HCEC 1CT (cell line): ENCODE measurements around the gene KRR1.
"Not testable (repeated sequence)": the region's sequence is repeated elsewhere in the genome, so short reads cannot be mapped to it uniquely, and the experiment has no call there.

Experiments used
- DNase-seq: peaks from one replicate; pipeline ENCODE4 v3.0.0-alpha.2; 2017

The KRR1 gene

GRCh38 chr12:75522124-75522523, 10.7 kb upstream of the KRR1 start:
- DNase-seq, result not testable (repeated sequence)

- DNase-seq, result not testable (repeated sequence)
Observed at GRCh38 chr12:75521224-75521623, 9.8 kb upstream of the KRR1 start.

DNA sequence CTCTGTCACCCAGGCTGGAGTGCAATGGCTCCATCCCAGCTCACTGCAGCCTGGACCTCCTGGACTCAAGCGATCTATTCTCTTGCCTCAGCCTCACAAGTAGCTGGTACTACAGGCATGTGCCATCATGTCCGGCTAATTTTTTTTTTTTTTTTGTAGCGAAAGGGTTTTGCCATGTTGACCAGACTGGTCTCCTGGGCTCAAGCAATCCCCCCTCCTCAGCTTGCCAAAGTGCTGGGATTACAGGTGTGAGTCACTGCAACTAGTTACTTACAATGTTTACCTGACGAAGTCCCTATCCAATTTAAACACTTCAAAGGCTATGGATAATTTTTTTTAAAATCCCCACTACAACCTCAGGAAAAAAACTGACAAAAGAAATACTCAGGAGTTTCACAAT, 1.8 kb downstream of the KRR1 start:
- DNase-seq, result no peak

GRCh38 chr12:75508159-75508558, 3.2 kb downstream of the KRR1 start:
- DNase-seq, result no peak

- no peak for DNase-seq
Observed at GRCh38 chr12:75507086-75507485, 4.3 kb downstream of the KRR1 start.

GRCh38 chr12:75505706-75506312, 5.6 kb downstream of the KRR1 start:
- DNase-seq, result no peak

DNA sequence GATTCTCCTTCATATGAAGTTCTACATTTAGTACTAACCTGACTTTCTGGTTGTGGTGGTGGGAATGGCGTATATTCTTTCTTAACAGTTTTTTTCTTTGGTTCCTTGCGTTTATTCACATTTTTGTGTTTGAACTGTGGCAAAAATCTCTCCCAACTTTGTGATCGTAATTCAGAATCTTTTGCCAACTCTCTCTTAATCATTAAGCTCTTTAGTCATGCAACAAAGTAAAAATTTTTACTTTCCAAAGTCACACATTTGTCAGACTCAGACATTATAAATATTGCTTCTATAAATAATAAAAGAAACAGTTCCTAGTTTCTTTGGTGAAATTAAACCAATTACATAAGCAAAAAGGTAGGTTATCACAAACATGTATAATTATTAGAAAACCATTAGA, 7.5 kb downstream of the KRR1 start:
- DNase-seq, result no peak

DNA sequence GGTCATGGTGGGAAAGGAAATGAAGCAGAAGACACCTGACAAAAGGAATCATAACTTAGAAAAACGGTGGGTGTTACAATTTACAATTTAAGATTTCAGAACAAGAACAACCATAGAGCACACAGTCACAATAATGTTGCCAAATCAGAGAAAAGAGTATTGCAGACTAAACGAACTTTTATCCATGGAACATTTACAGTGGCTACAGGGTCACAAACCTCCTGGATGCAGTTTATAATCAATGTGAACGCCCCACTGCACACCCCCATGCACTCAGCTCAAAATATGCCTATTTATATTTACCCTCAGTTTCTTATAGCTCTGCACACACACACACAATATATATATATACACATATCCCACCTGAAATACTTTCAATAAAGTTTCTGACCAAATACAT, 8.0 kb downstream of the KRR1 start:
- DNase-seq, result no peak

GRCh38 chr12:75491169-75491568, 20.2 kb downstream of the KRR1 start:
- no peak for DNase-seq

- peak; percentile 54 for DNase-seq
Observed at GRCh38 chr12:75489613-75490210, 21.7 kb downstream of the KRR1 start.

DNA sequence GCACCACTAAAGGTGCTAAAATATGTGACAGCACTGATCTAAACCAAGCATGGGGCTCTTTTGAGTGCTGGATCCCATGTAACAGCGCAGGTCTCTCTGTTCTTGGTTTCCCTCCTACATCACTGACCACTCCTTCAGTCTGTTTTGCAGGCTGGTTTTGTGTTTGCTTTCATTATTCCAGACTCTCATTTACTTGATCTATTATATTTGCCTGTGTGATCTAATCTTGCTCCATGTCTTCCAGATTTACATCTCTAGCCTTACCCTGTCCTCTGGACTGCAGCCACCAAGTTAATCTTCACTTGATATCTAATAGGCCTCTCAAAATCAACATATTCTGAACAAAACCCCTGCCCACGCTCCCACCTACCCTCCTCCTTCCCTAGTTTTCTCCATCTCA, 22.2 kb downstream of the KRR1 start:
- DNase-seq, result no peak

DNA sequence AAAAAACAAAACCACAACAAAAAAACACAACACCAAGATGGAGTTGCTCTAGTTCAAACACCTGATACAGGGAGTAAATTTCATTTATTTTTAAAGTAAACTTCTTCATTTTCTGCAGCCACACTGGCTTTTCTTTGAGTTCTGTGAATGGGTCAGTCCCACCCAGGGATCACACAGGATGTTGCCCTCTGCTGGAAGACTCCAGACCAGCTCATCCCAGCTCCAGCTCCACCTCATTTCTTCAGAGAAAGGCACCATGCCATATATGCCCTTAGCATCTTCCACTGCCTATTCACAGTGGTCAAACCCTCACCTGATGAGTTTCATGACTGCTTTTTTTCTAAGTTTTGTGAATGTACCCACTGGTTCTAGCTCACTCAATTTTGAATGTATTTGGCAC, 22.9 kb downstream of the KRR1 start:
- DNase-seq, result peak; percentile 68

DNA sequence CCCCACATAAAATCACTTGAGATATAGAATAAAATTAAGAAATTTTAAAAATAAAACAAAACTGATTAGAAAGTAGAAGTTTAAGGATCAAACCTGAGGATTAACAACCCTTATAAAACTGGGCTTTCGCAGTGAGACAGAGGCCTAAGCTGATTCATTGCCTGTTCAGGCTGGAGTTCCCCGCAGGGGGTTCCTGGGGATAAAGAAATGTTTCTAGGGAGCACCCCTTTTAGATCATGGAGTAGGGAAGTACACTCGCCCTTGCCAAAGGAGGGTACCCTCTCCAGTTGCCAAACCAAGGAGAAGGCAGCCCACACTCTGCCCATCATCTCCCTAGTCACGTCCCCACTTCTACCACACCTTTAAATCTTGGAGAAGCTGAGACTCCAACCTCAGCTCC, 24.1 kb downstream of the KRR1 start:
- DNase-seq, result no peak

DNA sequence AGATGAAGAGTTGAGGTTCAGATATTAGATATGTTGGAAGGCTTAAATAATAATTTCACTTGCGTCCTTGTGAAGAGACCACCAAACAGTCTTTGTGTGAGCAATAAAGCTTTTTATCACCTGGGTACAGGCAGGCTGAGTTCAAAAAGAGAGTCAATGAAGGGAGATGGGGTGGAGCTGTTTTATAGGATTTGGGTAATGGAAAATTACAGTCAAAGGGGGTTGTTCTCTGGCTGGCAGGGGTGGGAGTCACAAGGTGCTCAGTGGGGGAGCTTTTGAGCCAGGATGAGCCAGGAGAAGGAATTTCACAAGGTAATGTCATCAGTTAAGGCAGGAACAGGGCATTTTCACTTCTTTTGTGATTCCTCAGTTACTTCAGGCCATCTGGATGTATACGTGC, 27.0 kb downstream of the KRR1 start:
- not testable (repeated sequence) for DNase-seq

DNA sequence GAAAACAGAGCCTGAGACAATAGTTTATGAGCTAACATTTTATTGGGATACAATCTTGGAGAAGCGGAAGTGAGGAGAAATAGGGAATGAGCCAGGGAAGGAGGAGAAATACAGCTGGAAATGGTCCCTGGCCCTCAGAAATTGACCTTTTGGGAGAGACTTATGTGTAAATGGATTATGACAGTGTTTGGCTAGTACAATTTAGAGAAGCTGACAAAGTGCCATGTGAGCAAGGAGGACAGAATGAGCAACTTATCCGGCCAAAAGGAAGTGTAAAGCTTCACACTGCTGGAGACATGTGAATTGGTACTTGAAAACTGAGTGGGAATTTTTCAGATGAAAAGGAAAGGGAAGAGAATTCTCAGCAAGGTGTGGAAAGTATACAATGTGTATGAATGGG, 28.0 kb downstream of the KRR1 start:
- DNase-seq, result peak; percentile 31

DNA sequence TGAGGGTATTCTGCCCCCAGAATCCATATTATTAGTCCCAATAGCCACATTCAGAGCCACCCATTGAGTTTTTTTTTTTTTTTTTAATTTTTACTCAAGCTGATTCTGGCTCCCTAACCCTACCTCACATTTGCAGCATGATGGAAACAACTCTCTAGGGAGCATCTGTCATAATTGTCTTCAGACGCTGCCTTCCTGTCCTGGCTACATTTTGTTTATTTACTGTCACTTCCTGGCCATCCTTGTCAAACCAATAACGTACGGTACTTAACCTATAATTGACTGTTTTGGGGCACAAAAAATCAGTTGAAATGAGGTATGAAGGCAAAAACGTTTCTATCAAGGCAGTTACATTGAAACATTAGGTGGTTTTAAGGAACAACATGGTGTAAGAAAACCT, 28.8 kb downstream of the KRR1 start:
- DNase-seq, result no peak

DNA sequence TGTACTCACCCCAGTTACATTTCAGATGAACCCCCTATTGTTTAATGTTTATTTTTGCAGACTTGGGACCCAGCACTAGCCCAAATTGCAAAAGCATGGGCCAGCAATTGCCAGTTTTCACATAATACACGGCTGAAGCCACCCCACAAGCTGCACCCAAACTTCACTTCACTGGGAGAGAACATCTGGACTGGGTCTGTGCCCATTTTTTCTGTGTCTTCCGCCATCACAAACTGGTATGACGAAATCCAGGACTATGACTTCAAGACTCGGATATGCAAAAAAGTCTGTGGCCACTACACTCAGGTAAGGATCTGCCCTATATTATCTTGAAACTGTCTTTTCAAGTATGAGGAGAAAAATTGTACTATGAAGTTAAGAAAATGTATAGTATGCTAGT, 29.6 kb downstream of the KRR1 start:
- peak; percentile 89 for DNase-seq

DNA sequence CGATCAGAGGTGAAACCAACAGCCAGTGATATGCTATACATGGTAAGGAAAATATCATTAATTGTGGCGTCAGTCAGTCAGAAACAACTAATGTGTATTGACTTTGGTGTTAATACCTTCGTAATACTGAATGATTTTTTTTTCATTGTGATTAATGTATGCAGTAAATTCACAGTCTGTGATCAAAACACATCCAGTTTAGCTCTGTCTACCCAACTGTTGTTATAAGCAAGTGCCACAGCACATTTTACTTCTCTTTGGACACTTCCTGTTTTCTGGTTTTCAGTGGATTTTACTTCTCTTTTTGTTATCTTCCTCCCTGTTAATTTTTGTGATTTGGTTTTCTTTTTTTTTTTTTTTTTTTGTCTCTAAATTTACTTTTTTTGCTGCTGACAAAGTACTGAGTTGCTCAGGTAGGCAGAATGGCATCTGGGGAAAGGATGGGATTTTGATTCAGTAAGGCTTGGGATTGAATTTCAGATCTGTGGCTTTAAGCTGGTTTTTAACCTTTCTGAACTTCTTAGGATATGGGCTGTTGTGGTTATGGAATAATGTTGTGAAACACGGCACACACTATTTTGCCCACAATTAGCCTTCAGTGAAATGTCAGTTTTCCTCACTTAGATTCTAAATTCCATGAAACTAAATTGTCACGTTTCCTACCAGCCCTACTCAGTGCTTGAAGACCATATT, 30.2 kb downstream of the KRR1 start:
- peak; percentile 63 for DNase-seq

- peak; percentile 99 for DNase-seq
Observed at GRCh38 chr12:75480469-75480949, 30.9 kb downstream of the KRR1 start, which contains the start of gene GLIPR1. GLIPR1 (plus strand) TSS chr12:75480755; CDS start chr12:75480881, 126 bp downstream.

DNA sequence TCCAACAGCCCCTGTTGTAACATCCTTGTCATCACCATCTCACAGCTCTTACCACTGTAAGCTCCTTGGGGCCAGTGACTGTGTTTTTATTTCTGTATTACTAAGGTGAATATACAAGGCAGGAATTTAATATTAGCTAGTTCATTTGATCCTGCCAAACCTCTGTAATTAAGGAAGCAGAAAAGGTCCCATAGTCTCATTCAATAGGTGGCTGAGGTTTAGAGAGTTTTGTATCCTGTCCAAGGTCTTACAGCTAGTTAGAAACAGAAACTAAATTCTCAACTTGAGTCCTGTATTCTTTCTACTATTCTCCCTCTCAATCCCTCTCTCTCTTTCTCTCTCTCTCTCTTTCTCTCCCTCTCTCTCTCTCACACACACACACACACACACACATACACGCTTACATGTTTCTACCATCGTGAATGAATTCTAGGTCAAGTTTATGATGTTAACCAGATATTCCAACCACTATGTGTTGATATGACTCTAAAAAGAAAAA, 31.4 kb downstream of the KRR1 start:
- DNase-seq, result peak; percentile 51

DNA sequence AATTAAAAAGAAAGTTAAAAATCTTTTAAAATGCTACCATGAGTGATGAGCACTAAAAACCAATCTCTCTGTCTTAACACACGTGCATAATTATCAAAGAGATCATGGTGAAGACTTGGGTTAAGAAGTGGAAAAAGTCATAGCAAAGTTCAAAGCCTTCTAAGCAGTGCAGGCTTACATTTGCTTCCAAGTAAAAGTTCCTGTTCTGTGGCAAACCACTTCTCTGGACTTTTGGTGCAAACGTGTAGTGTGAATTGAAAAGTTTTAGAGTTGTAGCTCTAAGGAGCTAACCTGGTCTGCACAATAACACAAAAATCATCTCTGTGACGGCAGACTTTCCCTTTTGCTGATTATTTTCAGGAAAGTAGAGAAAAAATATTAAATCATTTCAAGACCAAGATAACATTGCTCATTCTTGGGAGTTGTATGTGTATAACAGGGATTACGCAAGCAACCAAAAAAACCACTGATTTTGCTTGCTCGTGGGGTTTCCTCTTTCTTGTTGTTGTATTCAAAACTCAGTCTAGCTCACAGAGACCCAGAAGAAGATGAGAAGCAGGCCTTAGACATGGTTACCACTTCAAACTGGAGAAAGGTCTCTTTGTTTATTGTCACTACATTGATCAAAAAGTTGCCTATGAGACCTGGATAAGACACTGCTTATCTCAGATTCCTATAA, 33.2 kb downstream of the KRR1 start:
- peak; percentile 56 for DNase-seq

DNA sequence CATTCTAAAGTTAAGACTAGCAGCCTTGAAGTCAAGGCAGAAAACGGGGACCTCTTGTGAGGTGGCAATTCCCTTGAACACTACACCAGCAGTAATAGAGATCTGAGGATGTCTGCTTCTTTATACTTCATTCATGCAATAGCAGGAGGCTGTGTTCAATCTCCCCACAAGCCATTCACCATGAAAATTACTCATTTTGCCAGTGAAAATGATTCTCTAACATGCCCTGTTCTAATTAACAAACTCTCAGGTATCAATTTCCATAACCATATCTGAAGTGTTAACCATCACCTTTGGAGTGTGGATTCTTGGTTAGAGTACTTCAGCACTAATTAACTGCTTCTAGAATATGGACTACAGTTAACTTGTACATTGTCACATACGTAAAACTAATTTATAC, 34.3 kb downstream of the KRR1 start:
- no peak for DNase-seq

- DNase-seq, result no peak
Observed at GRCh38 chr12:75476071-75476470, 35.3 kb downstream of the KRR1 start.
